ENCODE measurements around the gene ATAT1. TPM values are rescaled to one million over a fixed set of nuclear protein-coding genes. Genes with fewer than 3 reads are reported as not detected.

ATAT1 gene
- total and polyA plus RNA-seq, 2 of the 4 experiments (the other 2 are of a cell fraction) = 5.6 to 15.5 TPM

GRCh38 chr6:30683183-30683979 lies 56.7 kb downstream of the ATAT1 start:
- H2BK15ac ChIP-seq (ENCODE audit: low read depth, low read length) = peak overlapping the region; percentile 96; the same call in 2 of the 3 replicates
- H3K36me3 ChIP-seq (ENCODE audit: control insufficient read depth, insufficient read depth, low read length) = peaks cover 47% of the 10 kb centered on the region
- H3K27me3 ChIP-seq (ENCODE audit: control insufficient read depth, insufficient read depth, low read length) = no peaks in the 10 kb centered on the region
- 0% methylated on average over 1 of the region's 7 CpGs; no CpG with 5 or more reads in 1 of the 2 experiments for WGBS, 2 experiments (ENCODE audit: extremely low coverage in 2 of 2, insufficient read length in 1 of 2)
- peaks cover 6 to 37% of the 10 kb centered on the region in 2 experiments; a peak in 3 of 4 replicates for H3K79me1 ChIP-seq (ENCODE audit: low read depth in 1 of 2, low read length in 2 of 2)
- H4K8ac ChIP-seq (ENCODE audit: low read depth in 2 of 2, low read length in 2 of 2) = peak overlapping the region; percentile 90 to 96
- peak overlapping the region; percentile 96 for H3K4me2 ChIP-seq (ENCODE audit: low read depth, low read length)
- H2AFZ ChIP-seq (replicated peaks; ENCODE audit: low read length, poor library complexity) = peak overlapping the region; percentile 40
- H3K9ac ChIP-seq (ENCODE audit: low read depth, low read length) = peak overlapping the region; percentile 100
- BruUV-seq (replicated peaks) = no TSS peak
- DNase-seq = no peak
- H2BK20ac ChIP-seq (ENCODE audit: low read depth, low read length) = peak overlapping the region; percentile 53
- H2AK9ac ChIP-seq (replicated peaks; ENCODE audit: low read depth, low read length, poor library complexity) = peak overlapping the region; percentile 95
- no peak for ATAC-seq (ENCODE audit: low read depth)
- H4K5ac ChIP-seq (ENCODE audit: low read depth, low read length) = peak overlapping the region; percentile 61
- intact Hi-C loops (cut with micrococcal nuclease) (loop anchor here (5.0 kb wide), 1 partner anchor 404 kb away; no protein-coding TSS in a partner anchor), in situ Hi-C loops (cut with MboI; ENCODE audit: low sequenced_read_pairs) (loop anchor here (5.0 kb wide), 1 partner anchor 39 kb away; the partner anchor contains the start of gene TUBB), dilution Hi-C loops (cut with HindIII; ENCODE audit: low sequenced_read_pairs, unreplicated experiment) (no loop called here)
- ChIA-PET CTCF (no interaction called here), POLR2A (ENCODE audit: unreplicated experiment) (interaction anchor here (0.5 to 1.8 kb wide), 5 partner anchors 11 to 93 kb away, joined by 3 to 10 read pairs (median 6); partner anchors contain the start of gene DHX16)
- H3K4ac ChIP-seq (ENCODE audit: low read depth, low read length) = peak overlapping the region; percentile 98
- peak overlapping the region; percentile 96 for H2BK5ac ChIP-seq (ENCODE audit: low read depth, low read length, poor library complexity, severe bottlenecking)
- peak overlapping the region; percentile 92 for H3K18ac ChIP-seq (ENCODE audit: low read depth, low read length)
- no peaks in the 10 kb centered on the region for H3K9me1 ChIP-seq (ENCODE audit: insufficient read depth, low read length)
- H4K20me1 ChIP-seq (ENCODE audit: insufficient read depth, low read length) = peaks cover 74% of the 10 kb centered on the region
- peak overlapping the region; percentile 100 for H3K23ac ChIP-seq (ENCODE audit: low read depth, low read length)
- peak overlapping the region; percentile 99 for H4K91ac ChIP-seq (ENCODE audit: insufficient read depth, low read depth, low read length)
- H2AK5ac ChIP-seq (ENCODE audit: low read depth, low read length) = peak overlapping the region; percentile 98
- H2BK120ac ChIP-seq (ENCODE audit: low read depth, low read length) = peak overlapping the region; percentile 88
- H3K27ac ChIP-seq (ENCODE audit: insufficient read depth, low read length) = peak overlapping the region; percentile 100
- TF ChIP-seq MXI1 (IDR thresholded peaks at IDR 0.05; ENCODE audit: borderline replicate concordance, low read depth, low read length) (no peak), NFE2L2 (IDR thresholded peaks at IDR 0.05; ENCODE audit: low read depth, low read length) (no peak), RAD21 (IDR thresholded peaks at IDR 0.05; ENCODE audit: low read length) (no peak), MAZ (IDR thresholded peaks at IDR 0.05; ENCODE audit: borderline replicate concordance, low read depth, low read length) (no peak), SMC3 (IDR thresholded peaks at IDR 0.05; ENCODE audit: low read depth, low read length) (no peak), POLR2A (IDR thresholded peaks at IDR 0.05; ENCODE audit: low read depth, low read length) (no peak), FOS (IDR thresholded peaks at IDR 0.05; ENCODE audit: low read depth, low read length) (no peak), CHD1 (IDR thresholded peaks at IDR 0.05; ENCODE audit: low read depth, low read length) (no peak), RCOR1 (IDR thresholded peaks at IDR 0.05; ENCODE audit: insufficient replicate concordance, low read length) (no peak), CEBPB (IDR thresholded peaks at IDR 0.05; ENCODE audit: low read depth, low read length) (no peak), MAFK (IDR thresholded peaks at IDR 0.05; ENCODE audit: low read depth, low read length) (no peak), RFX5 (IDR thresholded peaks at IDR 0.05; ENCODE audit: low read depth, low read length) (no peak), BHLHE40 (IDR thresholded peaks at IDR 0.05; ENCODE audit: low read depth, low read length) (no peak)
- TF ChIP-seq, protein P1, sequence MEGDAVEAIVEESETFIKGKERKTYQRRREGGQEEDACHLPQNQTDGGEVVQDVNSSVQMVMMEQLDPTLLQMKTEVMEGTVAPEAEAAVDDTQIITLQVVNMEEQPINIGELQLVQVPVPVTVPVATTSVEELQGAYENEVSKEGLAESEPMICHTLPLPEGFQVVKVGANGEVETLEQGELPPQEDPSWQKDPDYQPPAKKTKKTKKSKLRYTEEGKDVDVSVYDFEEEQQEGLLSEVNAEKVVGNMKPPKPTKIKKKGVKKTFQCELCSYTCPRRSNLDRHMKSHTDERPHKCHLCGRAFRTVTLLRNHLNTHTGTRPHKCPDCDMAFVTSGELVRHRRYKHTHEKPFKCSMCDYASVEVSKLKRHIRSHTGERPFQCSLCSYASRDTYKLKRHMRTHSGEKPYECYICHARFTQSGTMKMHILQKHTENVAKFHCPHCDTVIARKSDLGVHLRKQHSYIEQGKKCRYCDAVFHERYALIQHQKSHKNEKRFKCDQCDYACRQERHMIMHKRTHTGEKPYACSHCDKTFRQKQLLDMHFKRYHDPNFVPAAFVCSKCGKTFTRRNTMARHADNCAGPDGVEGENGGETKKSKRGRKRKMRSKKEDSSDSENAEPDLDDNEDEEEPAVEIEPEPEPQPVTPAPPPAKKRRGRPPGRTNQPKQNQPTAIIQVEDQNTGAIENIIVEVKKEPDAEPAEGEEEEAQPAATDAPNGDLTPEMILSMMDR (conservative IDR thresholded peaks at IDR 0.05; ENCODE audit: low read depth, low read length) = no peak
- peak overlapping the region; percentile 100 for H3K14ac ChIP-seq (replicated peaks; ENCODE audit: low read depth, low read length)
- H3K9me3 ChIP-seq (ENCODE audit: control insufficient read depth, insufficient read depth, low read length) = no peaks in the 10 kb centered on the region
- H3K56ac ChIP-seq (ENCODE audit: extremely low read depth, insufficient read depth, low read length) = peak overlapping the region; percentile 100
- H3K4me1 ChIP-seq (ENCODE audit: control insufficient read depth, insufficient read depth, low read length) = peaks cover 18% of the 10 kb centered on the region
- H3K4me3 ChIP-seq (ENCODE audit: insufficient read depth, low read depth, low read length) = peak overlapping the region; percentile 97
